IPS-18a (cell line): ENCODE measurements around the gene OLR1.

Experiments
- H3K27ac ChIP-seq: one replicate; pipeline ENCODE4 v1.5.1; 2013; ENCODE audit warnings: low read length
- H3K27me3 ChIP-seq: one replicate; pipeline ENCODE4 v1.6.1; 2013; ENCODE audit warnings: mild to moderate bottlenecking, low read length; ENCODE audit not compliant: control insufficient read depth, insufficient read depth
- H3K36me3 ChIP-seq: one replicate; pipeline ENCODE4 v1.6.1; 2013; ENCODE audit warnings: low read depth, low read length; ENCODE audit not compliant: control insufficient read depth
- H3K4me1 ChIP-seq: one replicate; pipeline ENCODE4 v1.6.1; 2013; ENCODE audit warnings: low read depth, low read length; ENCODE audit not compliant: control insufficient read depth
- H3K4me3 ChIP-seq: one replicate; pipeline ENCODE4 v1.5.1; 2013; ENCODE audit warnings: low read length
- H3K9ac ChIP-seq: one replicate; pipeline ENCODE4 v1.6.1; 2013; ENCODE audit warnings: mild to moderate bottlenecking, low read length, moderate library complexity
- H3K9me3 ChIP-seq: one replicate; pipeline ENCODE4 v1.6.1; 2013; ENCODE audit warnings: low read depth, low read length; ENCODE audit not compliant: control insufficient read depth

OLR1 gene

GRCh38 chr12:10140001-10140400 is 31.9 kb downstream of the OLR1 start:
- no peak overlapping the region for H3K4me3 ChIP-seq

DNA sequence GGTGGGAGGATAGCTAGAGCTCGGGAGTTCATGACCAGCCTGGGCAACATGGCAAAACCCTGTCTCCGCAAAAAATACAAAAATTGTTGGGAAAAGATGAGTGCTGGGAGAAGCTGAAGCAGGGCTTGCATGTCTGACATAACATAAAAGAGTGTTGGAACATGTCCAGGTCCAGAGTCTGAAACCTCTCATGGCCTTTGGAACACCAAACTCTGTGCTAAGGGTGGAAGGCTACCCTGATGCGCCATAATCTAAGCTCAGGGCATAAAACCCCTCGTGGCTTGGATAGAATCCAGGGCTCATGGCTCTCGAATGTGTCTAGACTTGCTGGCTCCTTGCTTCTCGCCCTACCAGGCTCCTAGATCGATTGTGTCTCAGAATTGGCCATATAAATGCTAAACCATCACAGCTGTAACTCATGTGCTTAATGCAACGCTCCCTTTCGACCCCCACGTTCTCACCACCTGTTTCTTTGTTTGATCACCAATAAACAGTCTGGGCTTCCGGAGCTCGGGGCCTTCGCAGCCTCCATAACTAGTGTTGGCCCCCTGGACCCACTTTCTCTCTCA is 35.2 kb downstream of the OLR1 start:
- Histone ChIP-seq H3K36me3 (no peaks in the 10 kb centered on the region), H3K9me3 (no peaks in the 10 kb centered on the region), H3K27me3 (no peaks in the 10 kb centered on the region), H3K27ac (no peak overlapping the region), H3K4me1 (peaks cover 16% of the 10 kb centered on the region), H3K4me3 (no peak overlapping the region), H3K9ac (no peak overlapping the region)

More at GRCh38 chr12:10140001-10140400, 31.9 kb downstream of the OLR1 start:
- Histone ChIP-seq H3K9me3 (no peaks in the 10 kb centered on the region), H3K9ac (no peak overlapping the region), H3K27ac (no peak overlapping the region), H3K27me3 (no peaks in the 10 kb centered on the region), H3K36me3 (no peaks in the 10 kb centered on the region), H3K4me1 (no peaks in the 10 kb centered on the region)

GRCh38 chr12:10135126-10135525 is 36.8 kb downstream of the OLR1 start:
- no peak overlapping the region for H3K27ac ChIP-seq
- no peaks in the 10 kb centered on the region for H3K36me3 ChIP-seq
- H3K9ac ChIP-seq: no peak overlapping the region
- H3K9me3 ChIP-seq: no peaks in the 10 kb centered on the region
- no peaks in the 10 kb centered on the region for H3K27me3 ChIP-seq
- H3K4me1 ChIP-seq: peaks cover 27% of the 10 kb centered on the region
- no peak overlapping the region for H3K4me3 ChIP-seq

DNA sequence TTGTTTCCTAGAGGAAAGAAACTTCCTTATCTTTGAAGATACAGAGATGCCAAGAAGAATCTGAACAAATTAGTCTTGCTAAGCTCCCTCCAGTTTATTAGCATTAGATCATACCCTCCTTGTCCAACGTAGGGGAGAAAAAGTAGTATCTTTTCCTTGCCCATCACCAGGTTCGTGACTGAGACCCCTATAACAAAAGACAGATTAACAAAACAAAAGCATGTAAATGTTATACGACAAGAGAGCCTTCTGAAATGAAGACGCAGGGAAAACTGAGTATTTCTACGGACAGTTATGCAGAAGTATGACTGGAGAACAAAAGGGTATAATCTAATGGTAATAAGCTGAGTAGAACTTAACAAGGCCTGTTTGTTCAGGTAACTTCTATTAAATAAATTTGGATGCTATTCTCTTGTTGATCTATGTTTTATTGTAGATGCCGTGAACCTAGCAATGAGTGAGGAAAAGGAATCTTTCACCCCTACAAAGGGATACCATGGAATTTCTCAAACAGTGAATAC is 39.0 kb downstream of the OLR1 start:
- H3K4me3 ChIP-seq: peak overlapping the region; percentile 2
- H3K9me3 ChIP-seq: no peaks in the 10 kb centered on the region
- peaks cover 36% of the 10 kb centered on the region for H3K4me1 ChIP-seq
- no peaks in the 10 kb centered on the region for H3K27me3 ChIP-seq
- no peak overlapping the region for H3K9ac ChIP-seq
- no peak overlapping the region for H3K27ac ChIP-seq
- H3K36me3 ChIP-seq: no peaks in the 10 kb centered on the region

- Histone ChIP-seq H3K4me1 (peaks cover 36% of the 10 kb centered on the region), H3K27ac (no peak overlapping the region), H3K27me3 (no peaks in the 10 kb centered on the region), H3K36me3 (no peaks in the 10 kb centered on the region), H3K4me3 (no peak overlapping the region), H3K9me3 (no peaks in the 10 kb centered on the region), H3K9ac (no peak overlapping the region)
Measured at GRCh38 chr12:10131111-10131690, 40.7 kb downstream of the OLR1 start.

GRCh38 chr12:10130042-10130441 is 41.9 kb downstream of the OLR1 start, which contains the start of gene CLEC7A:
TSS of gene CLEC7A (minus strand) at chr12:10130199. CDS start at chr12:10130082, 117 bp downstream.
- H3K27me3 ChIP-seq: no peaks in the 10 kb centered on the region
- H3K4me3 ChIP-seq: no peak within 1 kb of the TSS
- H3K9me3 ChIP-seq: no peaks in the 10 kb centered on the region
- H3K9ac ChIP-seq: no peak within 1 kb of the TSS
- H3K27ac ChIP-seq: no peak within 1 kb of the TSS
- peaks cover 36% of the 10 kb centered on the region for H3K4me1 ChIP-seq
- no peaks in the 10 kb centered on the region for H3K36me3 ChIP-seq

DNA sequence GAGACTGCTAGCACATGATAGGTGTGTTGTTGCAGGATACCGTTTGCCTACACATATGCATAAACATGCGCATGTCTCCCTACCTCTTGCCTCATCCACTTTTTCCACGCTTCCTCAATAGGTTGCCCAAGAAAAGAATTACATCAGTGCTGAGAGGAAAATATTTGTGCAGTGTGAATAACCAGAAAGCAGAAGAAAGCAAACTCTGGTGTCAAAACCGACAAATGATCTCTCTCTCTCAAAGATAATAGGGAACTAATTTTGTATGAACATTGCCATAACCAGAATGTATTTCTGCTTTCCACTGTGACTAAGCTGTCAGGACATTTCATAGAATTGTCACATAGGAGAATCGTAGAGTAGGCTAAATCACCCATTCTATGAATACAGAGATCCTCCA is 43.2 kb downstream of the OLR1 start:
- Histone ChIP-seq H3K36me3 (no peaks in the 10 kb centered on the region), H3K9me3 (no peaks in the 10 kb centered on the region), H3K4me3 (no peak overlapping the region), H3K4me1 (peaks cover 34% of the 10 kb centered on the region), H3K27me3 (no peaks in the 10 kb centered on the region), H3K9ac (no peak overlapping the region), H3K27ac (no peak overlapping the region)

DNA sequence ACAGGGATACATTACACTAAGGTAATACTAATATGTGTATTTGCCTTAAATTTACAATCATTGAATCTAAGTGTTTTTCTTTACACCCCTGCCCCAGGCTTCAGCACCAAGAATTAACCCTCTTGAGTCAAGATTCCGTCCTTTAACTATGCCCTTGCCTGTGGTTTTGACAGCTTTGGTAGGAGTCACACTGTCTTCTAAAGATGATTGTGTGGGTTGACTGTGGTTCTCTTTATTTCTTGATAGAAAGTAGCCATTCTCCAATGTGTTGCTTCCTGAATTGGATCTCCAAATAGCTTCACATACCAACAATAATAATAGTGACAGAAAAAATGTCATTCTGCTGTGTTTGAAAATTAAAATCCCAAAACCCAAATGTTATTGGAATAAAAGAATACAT is 45.5 kb downstream of the OLR1 start:
- Histone ChIP-seq H3K9me3 (no peaks in the 10 kb centered on the region), H3K27ac (no peak overlapping the region), H3K27me3 (no peaks in the 10 kb centered on the region), H3K36me3 (no peaks in the 10 kb centered on the region), H3K4me3 (no peak overlapping the region), H3K4me1 (peaks cover 20% of the 10 kb centered on the region), H3K9ac (no peak overlapping the region)

GRCh38 chr12:10122689-10123088 is 49.2 kb downstream of the OLR1 start:
- Histone ChIP-seq H3K36me3 (no peaks in the 10 kb centered on the region), H3K4me3 (no peak overlapping the region), H3K9ac (no peak overlapping the region), H3K4me1 (no peaks in the 10 kb centered on the region), H3K27ac (no peak overlapping the region), H3K9me3 (no peaks in the 10 kb centered on the region), H3K27me3 (no peaks in the 10 kb centered on the region)

DNA sequence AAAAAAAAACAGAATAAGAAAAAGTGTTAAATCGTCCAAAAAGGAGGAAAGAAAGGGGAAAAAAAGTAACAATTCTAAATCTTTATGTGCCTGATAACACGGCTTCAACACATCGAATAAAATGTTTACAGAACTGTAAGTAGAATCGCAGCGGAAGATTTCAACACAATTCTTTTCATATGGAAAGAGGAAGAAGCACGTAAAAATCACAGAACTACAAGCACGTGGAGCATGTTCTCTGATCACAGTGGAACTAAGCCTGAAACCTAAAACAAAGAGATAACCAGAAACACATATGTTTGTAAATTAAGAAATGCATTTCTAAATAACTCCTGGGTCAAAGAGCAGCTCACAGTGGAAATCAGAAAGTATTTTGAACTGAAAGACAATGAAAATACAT is 50.7 kb downstream of the OLR1 start:
- no peaks in the 10 kb centered on the region for H3K36me3 ChIP-seq
- H3K9me3 ChIP-seq: no peaks in the 10 kb centered on the region
- no peaks in the 10 kb centered on the region for H3K4me1 ChIP-seq
- no peaks in the 10 kb centered on the region for H3K27me3 ChIP-seq
- no peak overlapping the region for H3K27ac ChIP-seq
- H3K4me3 ChIP-seq: no peak overlapping the region
- no peak overlapping the region for H3K9ac ChIP-seq

- no peaks in the 10 kb centered on the region for H3K36me3 ChIP-seq
- H3K27ac ChIP-seq: no peak overlapping the region
Measured at GRCh38 chr12:10119066-10119465, 52.9 kb downstream of the OLR1 start.

GRCh38 chr12:10115890-10116289 is 56.0 kb downstream of the OLR1 start:
- Histone ChIP-seq H3K27me3 (no peaks in the 10 kb centered on the region), H3K4me1 (no peaks in the 10 kb centered on the region), H3K9me3 (no peaks in the 10 kb centered on the region), H3K9ac (no peak overlapping the region), H3K27ac (no peak overlapping the region), H3K4me3 (no peak overlapping the region), H3K36me3 (no peaks in the 10 kb centered on the region)

More at GRCh38 chr12:10119066-10119465, 52.9 kb downstream of the OLR1 start:
- no peak overlapping the region for H3K9ac ChIP-seq
- H3K4me3 ChIP-seq: no peak overlapping the region
- no peaks in the 10 kb centered on the region for H3K9me3 ChIP-seq
- no peaks in the 10 kb centered on the region for H3K27me3 ChIP-seq
- no peaks in the 10 kb centered on the region for H3K4me1 ChIP-seq
